Measurements from ENCODE around the gene PSMD5. TPM values are rescaled to one million over a fixed set of nuclear protein-coding genes. Genes with fewer than 3 reads are reported as not detected.

PSMD5 gene
- total RNA-seq, 1 experiment from 2014 or later = 86.4 TPM

DNA sequence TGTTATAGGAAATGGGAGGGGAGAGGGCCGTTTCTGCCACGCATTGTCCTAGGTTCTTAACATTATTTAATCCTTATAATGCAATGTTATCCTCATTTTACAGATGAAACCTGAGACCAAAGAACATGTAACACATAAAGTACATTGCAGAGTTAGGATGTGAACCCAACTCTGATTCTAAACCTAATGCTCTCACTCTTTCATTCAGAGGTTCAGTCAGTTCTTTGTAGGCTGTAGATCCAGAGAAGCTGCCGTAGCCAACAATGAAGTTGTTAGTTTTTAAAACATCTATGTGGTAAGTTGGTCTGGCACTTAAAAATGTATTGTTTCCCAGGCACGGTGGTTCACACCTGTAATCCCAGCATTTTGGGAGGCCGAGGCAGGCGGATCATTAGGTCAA, 10.5 kb upstream of the PSMD5 start:
- H3K9me3 ChIP-seq (ENCODE audit: insufficient read depth, low read depth) = no peaks in the 10 kb centered on the region
- POLR2A ChIA-PET (ENCODE audit: unreplicated experiment) = interaction anchor here (0.6 kb wide), 1 partner anchor 8 kb away, joined by 3 read pairs; no protein-coding TSS in a partner anchor
- no peak overlapping the region for H3K4me2 ChIP-seq
- peaks cover 5% of the 10 kb centered on the region; the same call in 1 of the 2 replicates for H3F3A ChIP-seq (ENCODE audit: insufficient read depth, low read depth)
- no peaks in the 10 kb centered on the region for H4K20me1 ChIP-seq (ENCODE audit: insufficient read depth)
- H3K9me2 ChIP-seq (ENCODE audit: insufficient read depth) = no peaks in the 10 kb centered on the region
- H3K4me1 ChIP-seq (replicated peaks; ENCODE audit: insufficient read depth) = no peaks in the 10 kb centered on the region
- no peak overlapping the region for H3K4me3 ChIP-seq
- no peak overlapping the region for H2AFZ ChIP-seq
- 0 out of 2 replicates have a peak, but pooled peaks cover 11% of the 10 kb centered on the region for H3K36me3 ChIP-seq (ENCODE audit: low read depth)
- no peaks in the 10 kb centered on the region for H3K27me3 ChIP-seq (ENCODE audit: insufficient read depth, low read depth)
- no peak for DNase-seq
- H3K27ac ChIP-seq = no peak overlapping the region
- H3K79me2 ChIP-seq (ENCODE audit: low read depth) = no peaks in the 10 kb centered on the region
- BruUV-seq (replicated peaks) = no TSS peak
- TF ChIP-seq EZH2 (IDR thresholded peaks at IDR 0.05; ENCODE audit: low read depth) = no peak
- no peak for TF ChIP-seq CTCF (conservative IDR thresholded peaks at IDR 0.05)
- CTCF ChIA-PET = no interaction called here
- intact Hi-C loops (cut with micrococcal nuclease; ENCODE audit: unreplicated experiment) = no loop called here

GRCh38 chr9:120852240-120853010, 9.7 kb upstream of the PSMD5 start:
- Histone ChIP-seq H3K4me3 (no peak overlapping the region), H3K4me2 (no peak overlapping the region), H3K79me2 (ENCODE audit: low read depth) (no peaks in the 10 kb centered on the region), H3K4me1 (replicated peaks; ENCODE audit: insufficient read depth) (no peaks in the 10 kb centered on the region), H2AFZ (no peak overlapping the region), H3K9me2 (ENCODE audit: insufficient read depth) (no peaks in the 10 kb centered on the region), H3K27me3 (ENCODE audit: insufficient read depth, low read depth) (no peaks in the 10 kb centered on the region), H3K27ac (no peak overlapping the region), H4K20me1 (ENCODE audit: insufficient read depth) (no peaks in the 10 kb centered on the region), H3K36me3 (ENCODE audit: low read depth) (0 out of 2 replicates have a peak, but pooled peaks cover 11% of the 10 kb centered on the region), H3F3A (ENCODE audit: insufficient read depth, low read depth) (peaks cover 5% of the 10 kb centered on the region; the same call in 1 of the 2 replicates), H3K9me3 (ENCODE audit: insufficient read depth, low read depth) (no peaks in the 10 kb centered on the region)
- ChIA-PET CTCF (no interaction called here), POLR2A (ENCODE audit: unreplicated experiment) (interaction anchor here (0.6 kb wide), 1 partner anchor 8 kb away, joined by 3 read pairs; no protein-coding TSS in a partner anchor)
- intact Hi-C loops (cut with micrococcal nuclease; ENCODE audit: unreplicated experiment) = no loop called here
- BruUV-seq (replicated peaks) = no TSS peak
- DNase-seq = no peak
- TF ChIP-seq CTCF (conservative IDR thresholded peaks at IDR 0.05) = no peak
- no peak for TF ChIP-seq EZH2 (IDR thresholded peaks at IDR 0.05; ENCODE audit: low read depth)

DNA sequence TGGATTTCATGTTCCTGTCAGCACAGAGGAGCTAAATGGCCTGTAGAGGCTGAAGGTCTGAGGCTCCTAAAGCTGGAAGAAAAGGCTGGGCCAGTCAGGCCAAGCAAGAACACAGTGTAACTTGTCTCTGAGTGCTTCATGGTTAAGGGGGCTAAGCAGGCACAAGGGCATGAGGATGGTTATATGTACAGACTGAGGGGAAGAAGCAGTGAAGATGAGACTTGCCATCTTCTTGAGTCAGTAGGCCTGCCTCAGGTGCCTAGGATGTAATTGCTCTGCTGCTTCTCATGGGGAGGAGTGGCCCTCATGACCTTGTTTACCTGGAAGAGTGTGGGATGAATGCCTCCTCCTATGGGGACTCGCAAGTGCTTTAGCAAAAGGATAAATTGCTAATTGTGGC, 8.7 kb upstream of the PSMD5 start:
- Histone ChIP-seq H3K4me2 (no peak overlapping the region), H3F3A (ENCODE audit: insufficient read depth, low read depth) (peaks cover 3% of the 10 kb centered on the region; the same call in 1 of the 2 replicates), H3K27me3 (ENCODE audit: insufficient read depth, low read depth) (no peaks in the 10 kb centered on the region), H3K9me3 (ENCODE audit: insufficient read depth, low read depth) (no peaks in the 10 kb centered on the region), H3K4me1 (replicated peaks; ENCODE audit: insufficient read depth) (no peaks in the 10 kb centered on the region), H3K79me2 (ENCODE audit: low read depth) (no peaks in the 10 kb centered on the region), H4K20me1 (ENCODE audit: insufficient read depth) (no peaks in the 10 kb centered on the region), H2AFZ (no peak overlapping the region), H3K27ac (no peak overlapping the region), H3K36me3 (ENCODE audit: low read depth) (0 out of 2 replicates have a peak, but pooled peaks cover 11% of the 10 kb centered on the region), H3K4me3 (no peak overlapping the region), H3K9me2 (ENCODE audit: insufficient read depth) (no peaks in the 10 kb centered on the region)
- intact Hi-C loops (cut with micrococcal nuclease; ENCODE audit: unreplicated experiment) = no loop called here
- ChIA-PET CTCF (no interaction called here), POLR2A (ENCODE audit: unreplicated experiment) (interaction anchor here (0.6 kb wide), 1 partner anchor 32 kb away, joined by 7 read pairs; no protein-coding TSS in a partner anchor)
- no peak for DNase-seq
- BruUV-seq (replicated peaks) = no TSS peak
- TF ChIP-seq CTCF (conservative IDR thresholded peaks at IDR 0.05) = no peak
- TF ChIP-seq EZH2 (IDR thresholded peaks at IDR 0.05; ENCODE audit: low read depth) = no peak

Measured in PC-9 (cell line).